GM12874 (cell line): ENCODE data around the gene HSPBP1.

Experiments used
- CTCF ChIP-seq: IDR thresholded peaks from 2 replicates; pipeline ENCODE4 v1.5.1; 2011; ENCODE audit warnings: low read depth, mild to moderate bottlenecking, control low read depth, low read length, moderate library complexity; ENCODE audit not compliant: insufficient read depth

Gene HSPBP1

GRCh38 chr19:55228403-55229031, 51.4 kb downstream of the HSPBP1 start, which contains the start of gene TMEM86B:
Gene TMEM86B, minus strand, starts transcription at chr19:55228763. Its CDS starts 22 bp downstream, at chr19:55228741.
- TF ChIP-seq CTCF: no peak

- no peak for TF ChIP-seq CTCF
These were observed 51.9 kb downstream of the HSPBP1 start for GRCh38 chr19:55228015-55228391.

GRCh38 chr19:55227241-55228014, 52.5 kb downstream of the HSPBP1 start:
- no peak for TF ChIP-seq CTCF

- TF ChIP-seq CTCF: no peak
These were observed 53.1 kb downstream of the HSPBP1 start for GRCh38 chr19:55226788-55227187.

GRCh38 chr19:55226273-55226672, 53.6 kb downstream of the HSPBP1 start:
- no peak for TF ChIP-seq CTCF

GRCh38 chr19:55225415-55225958, 54.4 kb downstream of the HSPBP1 start:
- TF ChIP-seq CTCF: no peak

GRCh38 chr19:55224038-55224665, 55.8 kb downstream of the HSPBP1 start:
- TF ChIP-seq CTCF: no peak
